PC-3 (cell line): ENCODE data around the gene UGGT1.

Experiments used
- CTCF ChIP-seq: fragments of 300-600 bp; sonication (generic); conservative IDR thresholded peaks from 2 replicates; pipeline ENCODE4 v1.5.1; 2017; ENCODE audit warnings: antibody characterized with exemption, low read depth, mild to moderate bottlenecking, low read length
- EZH2 ChIP-seq: fragments of 300-600 bp; sonication (generic); IDR thresholded peaks from one replicate; pipeline ENCODE4 v1.6.1; 2017; ENCODE audit warnings: antibody characterized with exemption, mild to moderate bottlenecking, low read length; ENCODE audit not compliant: unreplicated experiment

GRCh38 chr2:128195435-128195984 lies 104.5 kb downstream of the UGGT1 start:
- TF ChIP-seq CTCF = no peak
- no peak for TF ChIP-seq EZH2
